Muscle layer of duodenum (tissue), 2 donors: ENCODE measurements around the gene ZNF101.
"Not testable (repeated sequence)": the region's sequence is repeated elsewhere in the genome, so short reads cannot be mapped to it uniquely, and the experiment has no call there.

Source experiments
- H3K27ac ChIP-seq: one replicate; pipeline ENCODE4 v1.7.0; 2013; ENCODE audit warnings: mild to moderate bottlenecking, low read length
- H3K27me3 ChIP-seq: one replicate; pipeline ENCODE4 v1.7.0; 2013; ENCODE audit warnings: low read depth, mild to moderate bottlenecking, control low read depth, low read length
- H3K36me3 ChIP-seq, 2 donors: one replicate each; pipeline ENCODE4 v1.7.0; 2013; ENCODE audit warnings: low read length in 2 of 2, control low read depth in 1 of 2, mild to moderate bottlenecking in 1 of 2; ENCODE audit not compliant: insufficient read depth in 2 of 2, control insufficient read depth in 1 of 2
- H3K4me1 ChIP-seq, 2 donors: one replicate each; pipeline ENCODE4 v1.7.0; 2013; ENCODE audit warnings: low read length in 2 of 2, mild to moderate bottlenecking in 2 of 2, control low read depth in 1 of 2, moderate library complexity in 1 of 2; ENCODE audit not compliant: insufficient read depth in 2 of 2, control insufficient read depth in 1 of 2
- H3K4me3 ChIP-seq, 2 donors: one replicate each; pipeline ENCODE4 v1.7.0; 2013; ENCODE audit warnings: low read length in 2 of 2, low read depth in 1 of 2, mild to moderate bottlenecking in 1 of 2
- H3K9me3 ChIP-seq, 2 donors: one replicate each; pipeline ENCODE4 v1.7.0; 2013; ENCODE audit warnings: low read length in 2 of 2, control low read depth in 1 of 2, mild to moderate bottlenecking in 1 of 2; ENCODE audit not compliant: control insufficient read depth in 1 of 2
- donor health status: healthy.

Gene ZNF101

GRCh38 chr19:19697589-19697988 is 28.9 kb downstream of the ZNF101 start:
- H3K36me3 ChIP-seq, result peaks cover 0 to 17% of the 10 kb centered on the region in 2 donors
- no peaks in the 10 kb centered on the region for H3K27me3 ChIP-seq
- H3K4me1 ChIP-seq, result no peaks in the 10 kb centered on the region
- H3K4me3 ChIP-seq, result no peak overlapping the region
- no peak overlapping the region for H3K27ac ChIP-seq
- H3K9me3 ChIP-seq, result peaks cover 9 to 37% of the 10 kb centered on the region in 2 donors

- H3K27me3 ChIP-seq, H3K4me1 ChIP-seq, H3K27ac ChIP-seq: not testable (repeated sequence)
- Histone ChIP-seq H3K4me3 (peak overlapping the region in 1 of 2 donors; percentile 8), H3K36me3 (peaks cover 0 to 46% of the 10 kb centered on the region in 2 donors), H3K9me3 (peaks cover 14 to 63% of the 10 kb centered on the region in 2 donors)
Observed at GRCh38 chr19:19700493-19700892, 31.9 kb downstream of the ZNF101 start.

GRCh38 chr19:19704836-19705235 is 36.2 kb downstream of the ZNF101 start:
- H3K36me3 ChIP-seq, result peaks cover 0 to 60% of the 10 kb centered on the region in 2 donors
- no peak overlapping the region for H3K4me3 ChIP-seq
- no peaks in the 10 kb centered on the region for H3K27me3 ChIP-seq
- H3K9me3 ChIP-seq, result peaks cover 42 to 90% of the 10 kb centered on the region in 2 donors
- H3K27ac ChIP-seq, result no peak overlapping the region
- no peaks in the 10 kb centered on the region for H3K4me1 ChIP-seq

GRCh38 chr19:19710506-19710905 is 41.9 kb downstream of the ZNF101 start:
- peaks cover 78 to 94% of the 10 kb centered on the region in 2 donors for H3K9me3 ChIP-seq
- no peaks in the 10 kb centered on the region for H3K27me3 ChIP-seq
- H3K27ac ChIP-seq, result no peak overlapping the region
- peak overlapping the region; percentile 31 to 55 for H3K4me3 ChIP-seq
- peaks cover 18 to 68% of the 10 kb centered on the region in 2 donors for H3K36me3 ChIP-seq
- no peaks in the 10 kb centered on the region for H3K4me1 ChIP-seq

- no peaks in the 10 kb centered on the region for H3K4me1 ChIP-seq
- peak overlapping the region; percentile 31 to 55 for H3K4me3 ChIP-seq
- H3K27ac ChIP-seq, result no peak overlapping the region
- H3K27me3 ChIP-seq, result no peaks in the 10 kb centered on the region
- H3K9me3 ChIP-seq, result peaks cover 81 to 95% of the 10 kb centered on the region in 2 donors
- peaks cover 18 to 77% of the 10 kb centered on the region in 2 donors for H3K36me3 ChIP-seq
Observed at GRCh38 chr19:19711306-19711933, 42.8 kb downstream of the ZNF101 start.

- Histone ChIP-seq H3K36me3 (peaks cover 18 to 85% of the 10 kb centered on the region in 2 donors), H3K27me3 (no peaks in the 10 kb centered on the region), H3K27ac (no peak overlapping the region), H3K9me3 (peaks cover 86 to 95% of the 10 kb centered on the region in 2 donors), H3K4me1 (no peaks in the 10 kb centered on the region), H3K4me3 (peak overlapping the region; percentile 31 to 55)
Observed at GRCh38 chr19:19711934-19712828, 43.5 kb downstream of the ZNF101 start.

GRCh38 chr19:19719798-19720197 is 51.2 kb downstream of the ZNF101 start:
- peak overlapping the region in 1 of 2 donors; percentile 28 for H3K4me3 ChIP-seq
- peaks cover 47 to 77% of the 10 kb centered on the region in 2 donors for H3K9me3 ChIP-seq

GRCh38 chr19:19721896-19722295 is 53.3 kb downstream of the ZNF101 start:
- no peaks in the 10 kb centered on the region for H3K27me3 ChIP-seq
- H3K4me1 ChIP-seq, result no peaks in the 10 kb centered on the region
- peaks cover 28 to 60% of the 10 kb centered on the region in 2 donors for H3K9me3 ChIP-seq
- H3K36me3 ChIP-seq, result peaks cover 0 to 34% of the 10 kb centered on the region in 2 donors
- H3K27ac ChIP-seq, result no peak overlapping the region
- peak overlapping the region in 1 of 2 donors; percentile 27 for H3K4me3 ChIP-seq

More at GRCh38 chr19:19719798-19720197, 51.2 kb downstream of the ZNF101 start:
- Histone ChIP-seq H3K36me3 (peaks cover 0 to 50% of the 10 kb centered on the region in 2 donors), H3K4me1 (no peaks in the 10 kb centered on the region), H3K27me3 (no peaks in the 10 kb centered on the region), H3K27ac (no peak overlapping the region)

GRCh38 chr19:19732579-19733501 is 64.2 kb downstream of the ZNF101 start, which contains the start of gene ZNF14:
TSS of gene ZNF14 (minus strand) at chr19:19733112. CDS start at chr19:19732958, 154 bp downstream.
- H3K27ac ChIP-seq, result peak within 1 kb of the TSS; percentile 2
- peaks cover 0 to 6% of the 10 kb centered on the region in 2 donors for H3K4me1 ChIP-seq
- H3K4me3 ChIP-seq, result peak within 1 kb of the TSS; percentile 82 to 95
- H3K36me3 ChIP-seq, result peaks cover 0 to 11% of the 10 kb centered on the region in 2 donors
- H3K27me3 ChIP-seq, result no peaks in the 10 kb centered on the region
- H3K9me3 ChIP-seq, result peaks cover 3 to 12% of the 10 kb centered on the region in 2 donors
